Pancreas (tissue), 10 donors: ENCODE results near the gene TCTA. TPM values are rescaled to one million over a fixed set of nuclear protein-coding genes. Genes with fewer than 3 reads are reported as not detected.

Experiments used
- ATAC-seq, 4 donors: fragments of 200-7000 bp; cut with Tn5 transposase; one replicate each; pipeline versions ENCODE4 v1.8.0 to v1.9.1; 2020; ENCODE audit warnings: mild to moderate bottlenecking in 4 of 4, moderate library complexity in 4 of 4
- DNase-seq, 6 donors: peaks; one replicate each; pipeline ENCODE4 v3.0.0-alpha.2; 2020
- FAIRE-seq: peaks from 2 replicates; lab custom pipeline; 2012; peaks lifted over from hg19 to GRCh38; lab: Jason Lieb, UNC
- H3K27ac ChIP-seq, 4 donors: fragments of 200-600 bp; sonication (generic); 1 replicate in 3 of 4; 2 replicates in 1 of 4; pipeline versions ENCODE4 v1.5.0 to v1.8.0; 2020
- H3K27me3 ChIP-seq, 4 donors: fragments of 200-600 bp; one replicate each; pipeline ENCODE4 v1.8.0; 2021
- H3K36me3 ChIP-seq, 3 donors: fragments of 200-600 bp; sonication (generic) in 1 of 3; one replicate each; pipeline versions ENCODE4 v1.5.0 to v1.8.0; 2020 to 2021
- H3K4me1 ChIP-seq, 3 donors: fragments of 200-600 bp; one replicate each; pipeline ENCODE4 v1.8.0; 2021
- H3K4me3 ChIP-seq, 4 donors: fragments of 200-600 bp; sonication (generic) in 2 of 4; one replicate each; pipeline versions ENCODE4 v1.5.0 to v1.8.0; 2020 to 2021
- H3K9me3 ChIP-seq, 4 donors: fragments of 200-600 bp; one replicate each; pipeline ENCODE4 v1.8.0; 2021
- CTCF ChIP-seq, 4 donors: fragments of 200-600 bp; sonication (generic) in 3 of 4; IDR thresholded peaks; one replicate each; pipeline versions ENCODE4 v1.5.0 to v1.8.0; 2021; ENCODE audit warnings: antibody characterized with exemption in 4 of 4
- WGBS, 2 donors: extraction: QIAGEN DNeasy Blood & Tissue Kit; methylation state at CpG; one replicate each; pipeline ENCODE4 v1.1.7; 2013; 5-methylcytosine and 5-hydroxymethylcytosine counted together
- intact Hi-C, 3 donors: fragments of 100-400 bp; cut with DNase I; formaldehyde crosslinking; loops; one replicate each; pipeline versions ENCODE4 v1.11.1 to v1.14.2; 2022
- polyA plus RNA-seq, 2 donors: library from polyadenylated mRNA; stranded (reverse); fragments of 200-250 nt; gene quantifications; one replicate each; pipeline ENCODE4 v1.2.3, GENCODE V29; 2013
- total RNA-seq, 6 donors: library from RNA; stranded (reverse); fragmentation: NEBNext Ultra II Directional in 4 of 6; extraction: Animal tissue kit (Norgen Biotek cat#: 25700) in 4 of 6; gene quantifications; one replicate each; pipeline versions ENCODE4 v1.2.1 to v1.2.4, GENCODE V29; 2021 to 2023
- donor health status: healthy with polysubstance abuse.
- donor health status: DM: no; HTN: no; CAD: no; lungs with moderate emphysema.
- donor health status: DM: no; HTN: no; CAD: no.
- donor health status: control.
- donor health status: control.
- donor health status: Bipolar disorder and iron deficiency.
- donor health status: DM: yes; HTN: yes; CAD: no.
- donor health status: DM: no; HTN: no; CAD: no.
- donor health status: DM: no; HTN: no; CAD: no.
- donor health status: DM: yes; HTN: yes; CAD: no.

The TCTA gene
- total and polyA plus RNA-seq, 8 donors = 8.5 to 33.1 (median 13.9) TPM

- Histone ChIP-seq H3K27ac (peak overlapping the region; percentile 77 to 87 (median 84)), H3K4me1 (peaks cover 12 to 23% (median 13%) of the 10 kb centered on the region in 3 donors), H3K27me3 (no peaks in the 10 kb centered on the region), H3K4me3 (peak overlapping the region; percentile 59 to 86 (median 72)), H3K9me3 (no peaks in the 10 kb centered on the region), H3K36me3 (peaks cover 0 to 6% (median 0%) of the 10 kb centered on the region in 3 donors)
- peak in 1 of 6 donors; percentile 29 for DNase-seq
- no peak for ATAC-seq
- 11 to 13% methylated on average over 16 of the region's 16 CpGs for WGBS, 2 donors
- intact Hi-C loops = no loop called here
- no peak for TF ChIP-seq CTCF (IDR thresholded peaks at IDR 0.05)
- no peak for FAIRE-seq
Measured at GRCh38 chr3:49412632-49413337, 562 bp downstream of the TCTA start.

GRCh38 chr3:49413338-49413734 is 1.1 kb downstream of the TCTA start:
- WGBS, 2 donors = 51 to 69% methylated on average over 6 of the region's 6 CpGs
- FAIRE-seq (no peak), ATAC-seq (no peak), DNase-seq (peak in 1 of 6 donors; percentile 27)
- H3K9me3 ChIP-seq = no peaks in the 10 kb centered on the region
- peaks cover 0 to 6% (median 0%) of the 10 kb centered on the region in 3 donors for H3K36me3 ChIP-seq
- no peak for TF ChIP-seq CTCF (IDR thresholded peaks at IDR 0.05)
- peak overlapping the region in 2 of 4 donors; percentile 81 to 86 for H3K4me3 ChIP-seq
- intact Hi-C loops = no loop called here
- no peak overlapping the region for H3K27ac ChIP-seq
- H3K27me3 ChIP-seq = no peaks in the 10 kb centered on the region
- H3K4me1 ChIP-seq = peaks cover 12 to 19% (median 13%) of the 10 kb centered on the region in 3 donors

GRCh38 chr3:49414753-49415152 is 2.5 kb downstream of the TCTA start:
- no peak for FAIRE-seq
- Histone ChIP-seq H3K4me3 (no peak overlapping the region), H3K36me3 (peaks cover 0 to 6% (median 0%) of the 10 kb centered on the region in 3 donors), H3K27ac (no peak overlapping the region), H3K9me3 (no peaks in the 10 kb centered on the region), H3K27me3 (no peaks in the 10 kb centered on the region), H3K4me1 (peaks cover 5 to 9% (median 8%) of the 10 kb centered on the region in 3 donors)
- TF ChIP-seq CTCF (IDR thresholded peaks at IDR 0.05) = no peak
- no peak for ATAC-seq
- intact Hi-C loops = no loop called here
- WGBS, 2 donors = 85 to 96% methylated on average over 2 of the region's 2 CpGs
- DNase-seq = peak in 1 of 6 donors; percentile 14

- no peak for TF ChIP-seq CTCF (IDR thresholded peaks at IDR 0.05)
- Histone ChIP-seq H3K4me3 (no peak overlapping the region), H3K27me3 (no peaks in the 10 kb centered on the region), H3K4me1 (no peaks in the 10 kb centered on the region), H3K9me3 (no peaks in the 10 kb centered on the region), H3K36me3 (peaks cover 0 to 6% (median 0%) of the 10 kb centered on the region in 3 donors), H3K27ac (peak overlapping the region in 1 of 4 donors; percentile 37)
- FAIRE-seq (no peak), DNase-seq (peak in 1 of 6 donors; percentile 13), ATAC-seq (no peak)
- 54 to 60% methylated on average over 4 of the region's 4 CpGs for WGBS, 2 donors
- intact Hi-C loops = no loop called here
Measured at GRCh38 chr3:49415931-49416601, 3.8 kb downstream of the TCTA start.
